Omental fat pad (tissue), 4 donors: ENCODE measurements around the gene DPPA3. TPM values are rescaled to one million over a fixed set of nuclear protein-coding genes. Genes with fewer than 3 reads are reported as not detected.

Experiments
- ATAC-seq: fragments of 150-250 bp; one replicate; pipeline ENCODE4 v1.9.1; 2016; ENCODE audit warnings: mild to moderate bottlenecking, moderate library complexity; ENCODE audit not compliant: low FRiP score
- DNase-seq: peaks from one replicate; pipeline ENCODE4 v3.0.0-alpha.2; 2019; ENCODE audit warnings: low spot score
- total RNA-seq, 4 donors: library from RNA; depleted of rRNA; stranded (reverse); fragments of >200 nt; gene quantifications; one replicate each; pipeline ENCODE4 v1.1.0, GENCODE V29; 2016
- TF ChIP-seq, protein P1 (sequence below), 3 donors: fragments of 450-650 bp; IDR thresholded peaks; one replicate each; pipeline ENCODE4 v1.5.1; 2016 to 2017; ENCODE audit warnings: antibody characterized with exemption in 3 of 3, mild to moderate bottlenecking in 3 of 3, moderate library complexity in 2 of 3

The DPPA3 gene
- total RNA-seq, 4 donors from 2014 or later = not detected

DNA sequence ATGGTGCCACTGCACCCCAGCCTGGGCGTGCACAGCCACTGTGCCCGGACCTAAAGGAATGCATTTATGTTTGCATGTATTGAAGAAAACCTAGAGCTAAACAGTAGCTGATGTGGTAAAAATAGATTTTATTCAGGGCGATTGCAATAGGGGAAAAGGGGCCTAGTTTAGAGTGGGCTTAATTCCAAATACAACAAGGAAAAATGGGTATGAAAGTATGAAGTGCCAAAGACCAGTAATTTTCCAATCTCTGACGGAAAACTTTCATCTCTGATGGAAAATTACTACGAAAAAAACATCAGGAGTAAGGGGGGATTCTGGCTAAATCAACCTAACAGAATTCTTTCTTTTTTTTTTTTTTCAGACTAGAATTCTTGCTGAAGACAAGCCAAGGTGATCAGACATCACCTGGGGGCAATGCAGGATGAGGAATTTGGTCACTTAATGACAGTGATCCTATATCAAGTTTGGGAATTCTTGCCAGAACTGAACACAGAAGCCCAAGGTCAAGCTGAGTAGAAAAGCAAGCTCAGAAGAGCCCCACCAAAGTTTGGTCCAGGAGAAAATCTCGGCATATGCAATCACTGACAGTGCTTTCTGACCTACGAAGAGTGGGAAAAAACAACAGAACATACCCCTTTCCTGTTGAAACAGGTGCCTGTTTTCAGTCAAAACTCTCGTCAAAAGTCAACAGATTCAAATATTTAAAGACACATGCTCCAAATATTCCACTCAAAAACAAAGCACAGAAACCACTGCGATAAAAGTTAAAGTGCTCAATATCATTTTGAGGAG, 31.8 kb upstream of the DPPA3 start:
- ATAC-seq = no peak
- DNase-seq = no peak
- TF ChIP-seq, protein P1, sequence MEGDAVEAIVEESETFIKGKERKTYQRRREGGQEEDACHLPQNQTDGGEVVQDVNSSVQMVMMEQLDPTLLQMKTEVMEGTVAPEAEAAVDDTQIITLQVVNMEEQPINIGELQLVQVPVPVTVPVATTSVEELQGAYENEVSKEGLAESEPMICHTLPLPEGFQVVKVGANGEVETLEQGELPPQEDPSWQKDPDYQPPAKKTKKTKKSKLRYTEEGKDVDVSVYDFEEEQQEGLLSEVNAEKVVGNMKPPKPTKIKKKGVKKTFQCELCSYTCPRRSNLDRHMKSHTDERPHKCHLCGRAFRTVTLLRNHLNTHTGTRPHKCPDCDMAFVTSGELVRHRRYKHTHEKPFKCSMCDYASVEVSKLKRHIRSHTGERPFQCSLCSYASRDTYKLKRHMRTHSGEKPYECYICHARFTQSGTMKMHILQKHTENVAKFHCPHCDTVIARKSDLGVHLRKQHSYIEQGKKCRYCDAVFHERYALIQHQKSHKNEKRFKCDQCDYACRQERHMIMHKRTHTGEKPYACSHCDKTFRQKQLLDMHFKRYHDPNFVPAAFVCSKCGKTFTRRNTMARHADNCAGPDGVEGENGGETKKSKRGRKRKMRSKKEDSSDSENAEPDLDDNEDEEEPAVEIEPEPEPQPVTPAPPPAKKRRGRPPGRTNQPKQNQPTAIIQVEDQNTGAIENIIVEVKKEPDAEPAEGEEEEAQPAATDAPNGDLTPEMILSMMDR (IDR thresholded peaks at IDR 0.05) = no peak

DNA sequence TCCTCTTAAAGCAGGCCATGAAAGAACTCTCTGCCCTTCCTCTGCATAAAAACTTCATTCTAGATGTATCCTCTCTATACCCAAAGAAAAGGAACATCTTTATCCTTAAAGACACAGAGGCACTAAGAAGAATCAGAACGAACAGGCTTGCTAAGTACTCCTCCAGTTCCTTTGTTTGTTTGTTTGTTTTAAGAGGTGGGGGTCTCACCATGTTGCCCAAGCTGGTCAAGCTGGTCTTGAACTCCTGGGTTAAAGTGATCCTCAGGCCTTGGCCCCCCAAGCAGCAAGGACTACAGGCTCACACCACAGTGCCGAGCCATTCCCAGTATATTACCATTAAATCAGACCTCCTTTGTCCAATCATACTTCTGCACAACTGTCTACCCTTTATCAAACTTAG, 29.7 kb upstream of the DPPA3 start:
- ATAC-seq = no peak

DNA sequence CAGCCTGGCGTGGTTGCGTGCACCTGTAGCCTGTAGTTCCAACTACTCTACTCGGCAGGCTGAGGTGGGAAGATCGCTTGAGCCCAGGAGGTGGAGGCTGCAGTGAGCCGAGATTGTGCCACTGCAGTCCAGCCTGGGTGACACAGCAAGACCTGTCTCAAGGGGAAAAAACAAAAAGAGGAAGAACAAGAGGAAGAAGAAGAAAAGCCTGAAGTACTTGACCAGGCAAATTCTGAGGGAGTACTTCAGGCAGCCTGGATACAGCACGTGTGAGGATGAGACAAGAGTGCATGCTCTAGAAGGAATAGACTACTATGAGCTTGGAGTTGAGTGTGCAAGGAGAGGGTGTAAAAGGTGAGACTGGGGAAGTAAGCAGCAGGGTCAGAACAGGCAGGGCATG, 17.4 kb upstream of the DPPA3 start:
- ATAC-seq (no peak), DNase-seq (no peak)
- TF ChIP-seq, protein P1 (IDR thresholded peaks at IDR 0.05) = no peak

More for the DNA sequence above, 29.7 kb upstream of the DPPA3 start:
- TF ChIP-seq, protein P1 (IDR thresholded peaks at IDR 0.05) = no peak
- DNase-seq = no peak

DNA sequence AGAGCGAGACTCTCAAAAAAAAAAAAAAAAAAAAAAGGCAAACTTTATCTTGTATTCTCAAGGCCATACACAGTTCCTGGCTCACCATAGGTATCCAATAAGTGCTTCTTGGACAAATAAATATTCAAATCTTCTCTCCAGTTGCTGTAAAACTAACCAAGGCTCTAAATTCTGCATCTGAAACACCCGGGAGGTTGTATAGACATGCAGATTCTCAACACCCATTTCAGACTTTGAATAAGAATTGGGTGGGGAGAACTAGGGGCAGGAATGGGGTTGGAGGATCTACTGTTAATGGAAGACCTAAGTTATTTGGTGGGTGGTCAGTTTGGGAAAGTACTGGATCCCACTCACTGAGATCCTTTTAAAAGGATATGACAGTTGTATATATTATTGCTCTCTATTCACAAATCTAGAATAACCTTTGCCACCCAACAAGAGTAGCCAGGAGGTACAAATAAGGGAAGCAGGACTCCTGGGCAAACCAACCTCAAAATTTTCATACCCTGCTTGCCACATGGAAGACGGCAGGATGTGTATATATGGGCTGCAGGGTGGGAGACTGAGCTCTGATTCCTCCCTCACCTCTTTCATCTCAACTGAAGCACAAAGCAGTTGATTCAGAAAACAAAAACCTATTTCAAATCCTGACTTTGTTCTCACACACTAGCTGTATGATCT, 16.5 kb upstream of the DPPA3 start:
- TF ChIP-seq, protein P1 (IDR thresholded peaks at IDR 0.05) = no peak
- ATAC-seq (no peak), DNase-seq (no peak)

DNA sequence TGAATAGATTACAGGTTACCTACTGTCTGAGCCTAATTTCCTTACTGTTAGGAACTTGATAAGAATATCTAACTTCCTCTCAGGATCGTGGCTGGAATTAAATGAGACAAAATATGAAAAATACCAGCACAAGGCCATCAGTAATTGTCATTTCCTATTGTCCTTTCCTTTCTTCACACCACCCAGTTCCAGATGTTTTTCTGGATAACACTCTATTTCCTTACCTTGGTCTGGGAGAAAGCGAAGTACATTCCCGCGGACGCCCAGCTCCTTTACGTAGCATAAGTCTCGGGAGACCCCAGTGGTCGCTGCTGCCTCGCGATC, 16.0 kb upstream of the DPPA3 start:
- DNase-seq (no peak), ATAC-seq (no peak)
- TF ChIP-seq, protein P1 (IDR thresholded peaks at IDR 0.05) = no peak

DNA sequence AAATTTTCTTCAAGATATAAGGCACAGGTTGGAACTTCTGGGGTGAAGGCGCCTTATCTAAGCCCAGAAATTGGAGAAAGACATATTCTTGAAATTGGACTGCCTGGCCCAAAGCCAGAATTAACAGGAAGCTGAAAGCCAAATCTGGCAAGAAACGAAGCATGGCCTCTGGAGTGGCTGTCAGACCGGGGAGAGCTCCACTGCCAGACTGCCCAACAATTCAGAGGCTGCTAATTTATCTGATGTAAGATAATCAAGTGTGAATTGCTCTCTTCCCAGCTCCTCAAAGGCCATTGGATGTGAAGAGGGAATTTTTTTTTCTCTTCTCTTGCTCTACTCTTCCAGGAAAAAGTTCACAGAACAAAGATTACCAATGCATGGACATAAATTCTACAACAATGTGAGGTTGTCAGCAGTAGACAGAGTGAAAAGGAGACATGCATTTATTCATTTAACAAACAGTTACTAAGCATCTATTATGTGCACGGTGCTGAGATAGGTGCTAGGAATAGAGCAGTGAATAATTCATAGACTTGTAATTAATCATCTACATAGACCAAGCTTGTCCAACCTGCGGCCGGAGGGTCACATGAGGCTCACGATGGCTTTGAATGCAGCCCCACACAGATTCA, 15.6 kb upstream of the DPPA3 start, which contains the start of gene GDF3:
TSS of gene GDF3 (minus strand) at position 210 of the 632 bp plus-strand sequence. CDS start at position 163, 47 bp downstream.
- TF ChIP-seq, protein P1 (IDR thresholded peaks at IDR 0.05) = no peak
- ATAC-seq = no peak
- DNase-seq = no peak
